HFF-Myc (cell line): ENCODE data around the gene RELN.
A peak's percentile ranks its signal among the peaks of the same experiment; 100 is the strongest.
"Not testable (repeated sequence)": the region's sequence is repeated elsewhere in the genome, so short reads cannot be mapped to it uniquely, and the experiment has no call there.

Experiments
- DNase-seq: peaks from one replicate; pipeline ENCODE4 v3.0.0-alpha.2; 2011; ENCODE audit warnings: low read depth; ENCODE audit errors: extremely low read depth
- H3K4me3 ChIP-seq: replicated peaks from 2 replicates; pipeline ENCODE4 v1.5.1; 2011; ENCODE audit warnings: low read depth, mild to moderate bottlenecking, control low read depth, low read length
- TF ChIP-seq, protein P1 (sequence below): IDR thresholded peaks from 2 replicates; pipeline ENCODE4 v1.5.1; 2012; ENCODE audit warnings: mild to moderate bottlenecking, low read depth, low read length, control low read depth; ENCODE audit errors: missing control alignments

Gene RELN

GRCh38 chr7:103989200-103989784 lies at the start of gene RELN:
Gene RELN (minus strand): TSS chr7:103989658. CDS start chr7:103989356, 302 bp downstream.
- TF ChIP-seq, protein P1, sequence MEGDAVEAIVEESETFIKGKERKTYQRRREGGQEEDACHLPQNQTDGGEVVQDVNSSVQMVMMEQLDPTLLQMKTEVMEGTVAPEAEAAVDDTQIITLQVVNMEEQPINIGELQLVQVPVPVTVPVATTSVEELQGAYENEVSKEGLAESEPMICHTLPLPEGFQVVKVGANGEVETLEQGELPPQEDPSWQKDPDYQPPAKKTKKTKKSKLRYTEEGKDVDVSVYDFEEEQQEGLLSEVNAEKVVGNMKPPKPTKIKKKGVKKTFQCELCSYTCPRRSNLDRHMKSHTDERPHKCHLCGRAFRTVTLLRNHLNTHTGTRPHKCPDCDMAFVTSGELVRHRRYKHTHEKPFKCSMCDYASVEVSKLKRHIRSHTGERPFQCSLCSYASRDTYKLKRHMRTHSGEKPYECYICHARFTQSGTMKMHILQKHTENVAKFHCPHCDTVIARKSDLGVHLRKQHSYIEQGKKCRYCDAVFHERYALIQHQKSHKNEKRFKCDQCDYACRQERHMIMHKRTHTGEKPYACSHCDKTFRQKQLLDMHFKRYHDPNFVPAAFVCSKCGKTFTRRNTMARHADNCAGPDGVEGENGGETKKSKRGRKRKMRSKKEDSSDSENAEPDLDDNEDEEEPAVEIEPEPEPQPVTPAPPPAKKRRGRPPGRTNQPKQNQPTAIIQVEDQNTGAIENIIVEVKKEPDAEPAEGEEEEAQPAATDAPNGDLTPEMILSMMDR, result no peak
- peak within 1 kb of the TSS; percentile 15; the same call in 1 of the 2 replicates for H3K4me3 ChIP-seq
- no peak for DNase-seq

- DNase-seq, result no peak
- no peak overlapping the region for H3K4me3 ChIP-seq
Measured at GRCh38 chr7:104038136-104038535, 48.7 kb upstream of the RELN start.

DNA sequence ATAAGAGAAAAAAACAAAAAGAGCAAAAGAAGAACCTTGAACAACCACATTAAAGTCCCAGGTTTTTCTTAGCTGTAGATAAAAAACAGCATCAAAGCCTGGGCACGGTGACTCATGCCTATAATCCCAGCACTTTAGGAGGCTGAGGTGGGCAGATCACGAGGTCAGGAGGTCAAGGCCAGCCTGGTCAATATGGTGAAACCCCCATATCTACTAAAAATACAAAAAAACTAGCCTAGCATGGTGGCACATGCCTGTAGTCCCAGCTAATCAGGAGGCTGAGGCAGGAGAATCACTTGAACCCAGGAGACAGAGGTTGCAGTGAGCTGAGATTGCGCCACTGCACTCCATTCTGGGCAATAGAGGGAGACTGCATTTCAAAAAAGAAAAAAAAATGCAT lies 47.4 kb upstream of the RELN start:
- H3K4me3 ChIP-seq, DNase-seq: not testable (repeated sequence)

More at GRCh38 chr7:104038136-104038535, 48.7 kb upstream of the RELN start:
- TF ChIP-seq, protein P1, result no peak

- DNase-seq, result no peak
- H3K4me3 ChIP-seq, result no peak overlapping the region
- TF ChIP-seq, protein P1, result no peak
Measured at GRCh38 chr7:104035351-104035750, 45.9 kb upstream of the RELN start.

GRCh38 chr7:104034679-104035078 lies 45.2 kb upstream of the RELN start:
- no peak for DNase-seq
- TF ChIP-seq, protein P1, result no peak
- no peak overlapping the region for H3K4me3 ChIP-seq

- DNase-seq, result no peak
- TF ChIP-seq, protein P1, result no peak
Measured at GRCh38 chr7:104033837-104034236, 44.4 kb upstream of the RELN start.

DNA sequence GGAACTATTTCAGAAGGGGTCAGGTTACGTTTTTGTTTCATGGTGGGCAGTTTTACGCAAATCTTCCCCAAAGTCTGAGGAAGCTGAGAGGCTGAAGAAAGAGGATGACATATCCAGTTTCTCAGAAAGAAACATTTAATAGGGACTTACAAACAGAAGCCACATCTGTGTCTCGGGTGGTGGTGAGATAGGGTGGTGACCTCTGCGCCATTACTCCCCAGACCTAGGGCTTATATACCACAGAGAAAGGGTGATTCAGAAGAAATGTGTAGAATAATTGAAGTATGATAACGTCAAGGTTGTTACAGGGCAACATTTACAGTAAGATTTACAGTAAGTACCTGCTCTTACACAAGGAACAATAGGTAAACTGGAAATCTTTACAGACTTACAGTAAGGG lies 43.0 kb upstream of the RELN start:
- TF ChIP-seq, protein P1, result no peak
- no peak for DNase-seq
- no peak overlapping the region for H3K4me3 ChIP-seq

More at GRCh38 chr7:104033837-104034236, 44.4 kb upstream of the RELN start:
- no peak overlapping the region for H3K4me3 ChIP-seq
